ENCODE data around the gene DENND6B.

- no peak for TF ChIP-seq CTCF (conservative IDR thresholded peaks at IDR 0.05)
- TF ChIP-seq EZH2 (IDR thresholded peaks at IDR 0.05; ENCODE audit: low read depth) = no peak
These were observed 26.1 kb downstream of the DENND6B start for GRCh38 chr22:50300620-50301257.
